ENCODE results near the gene FADS2.

DNA sequence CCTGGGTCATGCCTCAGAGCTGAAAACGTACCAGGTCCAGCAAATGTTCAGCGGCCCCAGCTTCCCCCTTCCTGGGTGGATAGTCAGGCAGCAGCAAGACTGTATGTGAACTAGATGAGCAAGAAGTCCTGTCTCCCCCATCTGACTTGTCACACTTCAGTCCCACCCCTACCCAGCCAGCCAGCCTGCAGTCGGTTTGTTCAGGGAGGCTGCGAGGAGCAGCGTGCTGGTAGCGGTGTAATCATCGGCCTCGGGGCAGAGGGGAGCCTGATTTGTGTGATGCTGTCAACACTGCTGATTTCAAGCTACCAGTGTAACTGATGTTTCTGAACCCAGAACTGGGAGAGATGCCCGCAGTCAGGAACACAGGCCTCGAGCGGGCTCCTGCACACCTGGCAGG is 45.3 kb upstream of the FADS2 start:
- TF ChIP-seq POLR2A (IDR thresholded peaks at IDR 0.05; ENCODE audit: low read depth, low read length), result no peak
- no peak for TF ChIP-seq TAF1 (IDR thresholded peaks at IDR 0.05; ENCODE audit: borderline replicate concordance, low read depth, low read length)
- TF ChIP-seq POLR2AphosphoS5 (IDR thresholded peaks at IDR 0.05; ENCODE audit: low read depth, low read length), result no peak

Data from GM12892 (cell line).